T-helper 1 cell (primary cell): ENCODE data around the gene BPIFA2.
"Not testable (repeated sequence)": the region's sequence is repeated elsewhere in the genome, so short reads cannot be mapped to it uniquely, and the experiment has no call there.

Experiments used
- DNase-seq, 5 donors: peaks; one replicate each; pipeline ENCODE4 v3.0.0-alpha.2; 2012 to 2020

The BPIFA2 gene

GRCh38 chr20:33162313-33162712 lies 5.6 kb upstream of the BPIFA2 start:
- no peak for DNase-seq

GRCh38 chr20:33162753-33163152 lies 5.2 kb upstream of the BPIFA2 start:
- DNase-seq: no peak

- no peak for DNase-seq
Observed at GRCh38 chr20:33163856-33164762, 3.9 kb upstream of the BPIFA2 start.

GRCh38 chr20:33164763-33165095 lies 3.2 kb upstream of the BPIFA2 start:
- no peak for DNase-seq

- no peak for DNase-seq
Observed at GRCh38 chr20:33165416-33166055, 2.4 kb upstream of the BPIFA2 start.

- DNase-seq: no peak
Observed at GRCh38 chr20:33166533-33167113, 1.3 kb upstream of the BPIFA2 start.

GRCh38 chr20:33169176-33169794 lies 1.3 kb downstream of the BPIFA2 start:
- no peak for DNase-seq

GRCh38 chr20:33172781-33173180 lies 4.8 kb downstream of the BPIFA2 start:
- DNase-seq: no peak

- DNase-seq: no peak
Observed at GRCh38 chr20:33175123-33175522, 7.2 kb downstream of the BPIFA2 start.

GRCh38 chr20:33176101-33176500 lies 8.1 kb downstream of the BPIFA2 start:
- no peak for DNase-seq

- DNase-seq: no peak
Observed at GRCh38 chr20:33177866-33178265, 9.9 kb downstream of the BPIFA2 start.

- DNase-seq: no peak
Observed at GRCh38 chr20:33178726-33179125, 10.8 kb downstream of the BPIFA2 start.

GRCh38 chr20:33180169-33180568 lies 12.2 kb downstream of the BPIFA2 start:
- DNase-seq: no peak

- no peak for DNase-seq
Observed at GRCh38 chr20:33181482-33182093, 13.6 kb downstream of the BPIFA2 start.

- DNase-seq: no peak
Observed at GRCh38 chr20:33183312-33183711, 15.4 kb downstream of the BPIFA2 start.

GRCh38 chr20:33185031-33185590 lies 17.2 kb downstream of the BPIFA2 start:
- DNase-seq: not testable (repeated sequence)

GRCh38 chr20:33187491-33187890 lies 19.5 kb downstream of the BPIFA2 start:
- no peak for DNase-seq

- DNase-seq: no peak
Observed at GRCh38 chr20:33188421-33188820, 20.5 kb downstream of the BPIFA2 start.

GRCh38 chr20:33191484-33191883 lies 23.5 kb downstream of the BPIFA2 start:
- DNase-seq: no peak

GRCh38 chr20:33191955-33192354 lies 24.0 kb downstream of the BPIFA2 start:
- DNase-seq: no peak

- DNase-seq: no peak
Observed at GRCh38 chr20:33192912-33193501, 25.0 kb downstream of the BPIFA2 start.

- DNase-seq: no peak
Observed at GRCh38 chr20:33199026-33199425, 31.1 kb downstream of the BPIFA2 start.
